ENCODE results near the gene EVX2. TPM values are rescaled to one million over a fixed set of nuclear protein-coding genes. Genes with fewer than 3 reads are reported as not detected.

Gene EVX2
- total and polyA plus RNA-seq, 4 donors: not detected

- H3K9me3 ChIP-seq (ENCODE audit: control insufficient read depth in 4 of 4, low read length in 3 of 4): no peaks in the 10 kb centered on the region
- H3K4me1 ChIP-seq (ENCODE audit: control insufficient read depth in 4 of 4, insufficient read depth in 4 of 4, low read length in 3 of 4): peaks cover 0 to 21% (median 4%) of the 10 kb centered on the region in 4 donors
- WGBS: 3% methylated on average over 85 of the region's 85 CpGs
- H3K9ac ChIP-seq (ENCODE audit: low read depth in 1 of 2, low read length in 2 of 2): no peak within 1 kb of the TSS
- TF ChIP-seq MAX (IDR thresholded peaks at IDR 0.05): no peak
- TF ChIP-seq NR2F2 (IDR thresholded peaks at IDR 0.05): no peak
- no peak for TF ChIP-seq JUND (IDR thresholded peaks at IDR 0.05)
- TF ChIP-seq FOXA2 (IDR thresholded peaks at IDR 0.05): no peak
- no peak for TF ChIP-seq ATF3 (IDR thresholded peaks at IDR 0.05)
- no peak for TF ChIP-seq RAD21 (IDR thresholded peaks at IDR 0.05)
- TF ChIP-seq REST (IDR thresholded peaks at IDR 0.05): no peak
- TF ChIP-seq GABPA (IDR thresholded peaks at IDR 0.05 in 1 of 2, conservative IDR thresholded peaks at IDR 0.05 in 1 of 2): no peak
- no peak for TF ChIP-seq FOXA1 (IDR thresholded peaks at IDR 0.05)
- TF ChIP-seq EGR1 (IDR thresholded peaks at IDR 0.05; ENCODE audit: low read depth in 2 of 2): no peak
- TF ChIP-seq ZBTB33 (IDR thresholded peaks at IDR 0.05): no peak
- no peak for TF ChIP-seq SP1 (IDR thresholded peaks at IDR 0.05)
- no peak for TF ChIP-seq CTCF (IDR thresholded peaks at IDR 0.05; ENCODE audit: low read depth, low read length, missing input control)
- TF ChIP-seq HNF4A (conservative IDR thresholded peaks at IDR 0.05): no peak
- no peak for TF ChIP-seq TAF1 (conservative IDR thresholded peaks at IDR 0.05)
- no peak for TF ChIP-seq YY1 (IDR thresholded peaks at IDR 0.05)
- TF ChIP-seq HNF4G (IDR thresholded peaks at IDR 0.05): no peak
- no peak for TF ChIP-seq RXRA (IDR thresholded peaks at IDR 0.05)
- H3K4me3 ChIP-seq (ENCODE audit: low read depth in 1 of 3, low read length in 3 of 3): peak within 1 kb of the TSS in 1 of 3 donors; percentile 28
- no peak within 1 kb of the TSS for H3K27ac ChIP-seq (ENCODE audit: low read depth in 1 of 2, low read length in 2 of 2)
- DNase-seq (ENCODE audit: low spot score): no peak
- H3K36me3 ChIP-seq (ENCODE audit: control insufficient read depth in 4 of 4, insufficient read depth in 3 of 4, low read depth in 1 of 4, low read length in 3 of 4): no peaks in the 10 kb centered on the region
- H3K27me3 ChIP-seq (ENCODE audit: control insufficient read depth in 4 of 4, insufficient read depth in 4 of 4, low read length in 3 of 4): peaks cover 18 to 51% (median 37%) of the 10 kb centered on the region in 4 donors
Observed at GRCh38 chr2:176106581-176107539, 23.1 kb upstream of the EVX2 start, which contains the start of gene HOXD11. HOXD11 (plus strand) TSS chr2:176107280; CDS start chr2:176107356, 76 bp downstream.

All from liver (tissue), 9 donors.